Measurements from ENCODE around the gene CADPS.

GRCh38 chr3:62672270-62672987, 202.8 kb downstream of the CADPS start:
- no peak for TF ChIP-seq USF2 (IDR thresholded peaks at IDR 0.05; ENCODE audit: borderline replicate concordance, low read depth, low read length)
- TF ChIP-seq, protein P1, sequence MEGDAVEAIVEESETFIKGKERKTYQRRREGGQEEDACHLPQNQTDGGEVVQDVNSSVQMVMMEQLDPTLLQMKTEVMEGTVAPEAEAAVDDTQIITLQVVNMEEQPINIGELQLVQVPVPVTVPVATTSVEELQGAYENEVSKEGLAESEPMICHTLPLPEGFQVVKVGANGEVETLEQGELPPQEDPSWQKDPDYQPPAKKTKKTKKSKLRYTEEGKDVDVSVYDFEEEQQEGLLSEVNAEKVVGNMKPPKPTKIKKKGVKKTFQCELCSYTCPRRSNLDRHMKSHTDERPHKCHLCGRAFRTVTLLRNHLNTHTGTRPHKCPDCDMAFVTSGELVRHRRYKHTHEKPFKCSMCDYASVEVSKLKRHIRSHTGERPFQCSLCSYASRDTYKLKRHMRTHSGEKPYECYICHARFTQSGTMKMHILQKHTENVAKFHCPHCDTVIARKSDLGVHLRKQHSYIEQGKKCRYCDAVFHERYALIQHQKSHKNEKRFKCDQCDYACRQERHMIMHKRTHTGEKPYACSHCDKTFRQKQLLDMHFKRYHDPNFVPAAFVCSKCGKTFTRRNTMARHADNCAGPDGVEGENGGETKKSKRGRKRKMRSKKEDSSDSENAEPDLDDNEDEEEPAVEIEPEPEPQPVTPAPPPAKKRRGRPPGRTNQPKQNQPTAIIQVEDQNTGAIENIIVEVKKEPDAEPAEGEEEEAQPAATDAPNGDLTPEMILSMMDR (IDR thresholded peaks at IDR 0.05): no peak
- no peak for TF ChIP-seq GABPA (IDR thresholded peaks at IDR 0.05; ENCODE audit: low read depth)
- TF ChIP-seq RFX5 (IDR thresholded peaks at IDR 0.05; ENCODE audit: low read length): no peak
- TF ChIP-seq TCF12 (IDR thresholded peaks at IDR 0.05): no peak

Measured in SK-N-SH (cell line).